ENCODE results near the gene WDR89.
"Not testable (repeated sequence)": the region's sequence is repeated elsewhere in the genome, so short reads cannot be mapped to it uniquely, and the experiment has no call there.

Gene WDR89

DNA sequence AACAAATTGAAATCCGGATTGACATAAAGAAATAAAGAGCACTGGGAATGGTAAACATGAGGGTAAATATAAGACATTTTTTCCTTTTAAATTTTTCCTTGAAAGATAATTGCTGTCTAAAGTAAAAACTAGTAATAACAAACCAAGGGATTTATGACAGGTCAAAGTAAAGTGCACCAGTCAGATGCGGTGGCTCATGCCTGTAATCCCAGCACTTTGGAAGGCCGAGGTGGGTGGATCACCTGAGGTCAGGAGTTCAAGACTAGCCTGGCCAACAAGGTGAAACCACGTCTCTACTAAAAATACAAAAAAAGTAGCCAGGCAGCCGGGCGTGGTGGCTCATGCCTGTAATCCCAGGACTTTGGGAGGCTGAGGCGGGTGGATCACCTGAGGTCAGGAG lies 19.7 kb downstream of the WDR89 start:
- peaks cover 15% of the 10 kb centered on the region for H3K36me3 ChIP-seq (ENCODE audit: control insufficient read depth, low read depth, low read length)
- H3K9ac ChIP-seq (ENCODE audit: low read length); H3K9me3 ChIP-seq (ENCODE audit: control insufficient read depth, low read depth, low read length); H3K27me3 ChIP-seq (ENCODE audit: control insufficient read depth, insufficient read depth, low read length); H3K27ac ChIP-seq (ENCODE audit: low read length); H3K4me3 ChIP-seq (ENCODE audit: low read length); H3K4me1 ChIP-seq (ENCODE audit: control insufficient read depth, low read depth, low read length): not testable (repeated sequence)

DNA sequence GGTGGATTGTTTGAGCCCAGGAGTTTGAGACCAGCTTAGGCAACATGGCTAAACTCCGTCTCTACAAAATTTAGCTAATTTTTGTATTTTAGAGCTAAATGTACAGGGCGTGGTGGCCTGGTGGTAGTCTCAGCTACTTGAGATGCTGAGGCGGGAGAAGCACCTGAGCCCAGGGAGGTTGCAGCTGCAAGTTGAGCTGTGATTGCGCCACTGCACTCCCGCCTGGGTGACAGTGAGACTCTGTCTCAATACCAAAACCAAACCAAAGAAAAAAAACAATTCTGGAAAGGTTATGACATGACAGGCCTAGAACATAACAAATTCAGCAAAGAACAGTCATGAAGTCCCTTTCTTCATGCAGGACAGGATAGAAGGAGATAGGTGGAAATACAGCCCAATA lies 25.7 kb downstream of the WDR89 start:
- no peak overlapping the region for H3K4me3 ChIP-seq (ENCODE audit: low read length)
- H3K4me1 ChIP-seq (ENCODE audit: control insufficient read depth, low read depth, low read length) = no peaks in the 10 kb centered on the region
- no peak overlapping the region for H3K27ac ChIP-seq (ENCODE audit: low read length)
- H3K36me3 ChIP-seq (ENCODE audit: control insufficient read depth, low read depth, low read length) = peaks cover 9% of the 10 kb centered on the region
- no peak overlapping the region for H3K9ac ChIP-seq (ENCODE audit: low read length)
- no peaks in the 10 kb centered on the region for H3K27me3 ChIP-seq (ENCODE audit: control insufficient read depth, insufficient read depth, low read length)
- H3K9me3 ChIP-seq (ENCODE audit: control insufficient read depth, low read depth, low read length) = no peaks in the 10 kb centered on the region

GRCh38 chr14:63614679-63615363 lies 26.9 kb downstream of the WDR89 start:
- H3K4me3 ChIP-seq (ENCODE audit: low read length) = no peak overlapping the region
- no peak overlapping the region for H3K27ac ChIP-seq (ENCODE audit: low read length)

DNA sequence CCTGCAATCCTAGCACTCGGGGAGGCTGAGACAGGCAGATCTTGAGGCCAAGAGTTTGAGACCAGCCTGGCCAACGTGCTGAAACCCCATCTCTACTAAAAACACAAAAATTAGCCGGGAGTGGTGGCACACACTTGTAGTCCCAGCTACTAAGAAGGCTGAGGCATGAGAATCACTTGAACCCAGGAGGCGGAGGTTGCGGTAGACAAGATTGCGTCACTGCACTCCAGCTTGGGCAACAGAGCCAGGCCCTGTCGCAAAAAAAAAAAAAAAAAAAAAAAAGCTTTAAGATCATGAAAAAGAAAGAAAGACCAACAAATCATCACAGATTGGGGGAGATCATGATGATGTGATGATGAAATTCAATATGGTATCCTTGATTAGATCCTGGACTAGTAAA lies 30.6 kb downstream of the WDR89 start:
- peaks cover 5% of the 10 kb centered on the region for H3K36me3 ChIP-seq (ENCODE audit: control insufficient read depth, low read depth, low read length)
- H3K9me3 ChIP-seq (ENCODE audit: control insufficient read depth, low read depth, low read length) = no peaks in the 10 kb centered on the region
- H3K4me3 ChIP-seq (ENCODE audit: low read length) = no peak overlapping the region
- H3K4me1 ChIP-seq (ENCODE audit: control insufficient read depth, low read depth, low read length) = no peaks in the 10 kb centered on the region
- H3K9ac ChIP-seq (ENCODE audit: low read length) = no peak overlapping the region
- no peak overlapping the region for H3K27ac ChIP-seq (ENCODE audit: low read length)
- H3K27me3 ChIP-seq (ENCODE audit: control insufficient read depth, insufficient read depth, low read length) = no peaks in the 10 kb centered on the region

More at GRCh38 chr14:63614679-63615363, 26.9 kb downstream of the WDR89 start:
- no peaks in the 10 kb centered on the region for H3K4me1 ChIP-seq (ENCODE audit: control insufficient read depth, low read depth, low read length)
- H3K27me3 ChIP-seq (ENCODE audit: control insufficient read depth, insufficient read depth, low read length) = no peaks in the 10 kb centered on the region
- H3K9me3 ChIP-seq (ENCODE audit: control insufficient read depth, low read depth, low read length) = no peaks in the 10 kb centered on the region
- no peak overlapping the region for H3K9ac ChIP-seq (ENCODE audit: low read length)
- peaks cover 9% of the 10 kb centered on the region for H3K36me3 ChIP-seq (ENCODE audit: control insufficient read depth, low read depth, low read length)

GRCh38 chr14:63605041-63605532 lies 36.6 kb downstream of the WDR89 start:
- peaks cover 3% of the 10 kb centered on the region for H3K36me3 ChIP-seq (ENCODE audit: control insufficient read depth, low read depth, low read length)
- H3K27me3 ChIP-seq (ENCODE audit: control insufficient read depth, insufficient read depth, low read length) = no peaks in the 10 kb centered on the region

DNA sequence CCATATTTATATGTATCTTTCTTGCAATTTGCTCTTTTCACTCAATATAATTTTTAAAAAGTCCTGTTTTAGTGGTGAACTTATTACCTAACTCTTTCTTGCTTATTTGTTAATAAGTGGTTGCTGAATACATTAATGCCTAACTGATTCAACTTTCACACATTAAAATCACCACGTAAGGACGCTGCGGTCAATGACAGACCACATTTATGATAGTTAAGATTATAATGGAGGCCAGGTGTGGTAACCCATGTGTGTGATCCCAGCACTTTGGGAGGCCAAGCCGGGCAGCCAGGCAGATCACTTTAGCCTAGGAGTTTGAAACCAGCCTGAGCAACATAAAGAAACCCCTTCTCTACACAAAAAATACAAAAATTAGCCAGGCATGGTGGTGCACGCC lies 37.0 kb downstream of the WDR89 start:
- Histone ChIP-seq H3K4me3 (ENCODE audit: low read length) (no peak overlapping the region), H3K9me3 (ENCODE audit: control insufficient read depth, low read depth, low read length) (no peaks in the 10 kb centered on the region), H3K27me3 (ENCODE audit: control insufficient read depth, insufficient read depth, low read length) (no peaks in the 10 kb centered on the region), H3K27ac (ENCODE audit: low read length) (no peak overlapping the region), H3K9ac (ENCODE audit: low read length) (no peak overlapping the region), H3K4me1 (ENCODE audit: control insufficient read depth, low read depth, low read length) (no peaks in the 10 kb centered on the region), H3K36me3 (ENCODE audit: control insufficient read depth, low read depth, low read length) (peaks cover 4% of the 10 kb centered on the region)

More at GRCh38 chr14:63605041-63605532, 36.6 kb downstream of the WDR89 start:
- no peaks in the 10 kb centered on the region for H3K4me1 ChIP-seq (ENCODE audit: control insufficient read depth, low read depth, low read length)
- H3K4me3 ChIP-seq (ENCODE audit: low read length) = no peak overlapping the region
- no peak overlapping the region for H3K9ac ChIP-seq (ENCODE audit: low read length)
- H3K9me3 ChIP-seq (ENCODE audit: control insufficient read depth, low read depth, low read length) = no peaks in the 10 kb centered on the region
- no peak overlapping the region for H3K27ac ChIP-seq (ENCODE audit: low read length)

- no peak overlapping the region for H3K9ac ChIP-seq (ENCODE audit: low read length)
- H3K4me3 ChIP-seq (ENCODE audit: low read length) = no peak overlapping the region
- H3K4me1 ChIP-seq (ENCODE audit: control insufficient read depth, low read depth, low read length) = no peaks in the 10 kb centered on the region
- H3K27me3 ChIP-seq (ENCODE audit: control insufficient read depth, insufficient read depth, low read length) = no peaks in the 10 kb centered on the region
- no peaks in the 10 kb centered on the region for H3K9me3 ChIP-seq (ENCODE audit: control insufficient read depth, low read depth, low read length)
- no peak overlapping the region for H3K27ac ChIP-seq (ENCODE audit: low read length)
- peaks cover 12% of the 10 kb centered on the region for H3K36me3 ChIP-seq (ENCODE audit: control insufficient read depth, low read depth, low read length)
Observed at GRCh38 chr14:63603749-63604277, 37.9 kb downstream of the WDR89 start.

GRCh38 chr14:63598807-63599206 lies 42.9 kb downstream of the WDR89 start:
- peaks cover 23% of the 10 kb centered on the region for H3K36me3 ChIP-seq (ENCODE audit: control insufficient read depth, low read depth, low read length)
- no peak overlapping the region for H3K27ac ChIP-seq (ENCODE audit: low read length)
- no peak overlapping the region for H3K9ac ChIP-seq (ENCODE audit: low read length)
- H3K27me3 ChIP-seq (ENCODE audit: control insufficient read depth, insufficient read depth, low read length) = no peaks in the 10 kb centered on the region
- H3K9me3 ChIP-seq (ENCODE audit: control insufficient read depth, low read depth, low read length) = peaks cover 15% of the 10 kb centered on the region
- H3K4me3 ChIP-seq (ENCODE audit: low read length) = no peak overlapping the region
- no peaks in the 10 kb centered on the region for H3K4me1 ChIP-seq (ENCODE audit: control insufficient read depth, low read depth, low read length)

- Histone ChIP-seq H3K36me3 (ENCODE audit: control insufficient read depth, low read depth, low read length) (peaks cover 22% of the 10 kb centered on the region), H3K9ac (ENCODE audit: low read length) (no peak overlapping the region), H3K9me3 (ENCODE audit: control insufficient read depth, low read depth, low read length) (peaks cover 25% of the 10 kb centered on the region), H3K4me1 (ENCODE audit: control insufficient read depth, low read depth, low read length) (no peaks in the 10 kb centered on the region), H3K27ac (ENCODE audit: low read length) (no peak overlapping the region), H3K4me3 (ENCODE audit: low read length) (no peak overlapping the region), H3K27me3 (ENCODE audit: control insufficient read depth, insufficient read depth, low read length) (no peaks in the 10 kb centered on the region)
Observed at GRCh38 chr14:63596998-63597658, 44.5 kb downstream of the WDR89 start.

DNA sequence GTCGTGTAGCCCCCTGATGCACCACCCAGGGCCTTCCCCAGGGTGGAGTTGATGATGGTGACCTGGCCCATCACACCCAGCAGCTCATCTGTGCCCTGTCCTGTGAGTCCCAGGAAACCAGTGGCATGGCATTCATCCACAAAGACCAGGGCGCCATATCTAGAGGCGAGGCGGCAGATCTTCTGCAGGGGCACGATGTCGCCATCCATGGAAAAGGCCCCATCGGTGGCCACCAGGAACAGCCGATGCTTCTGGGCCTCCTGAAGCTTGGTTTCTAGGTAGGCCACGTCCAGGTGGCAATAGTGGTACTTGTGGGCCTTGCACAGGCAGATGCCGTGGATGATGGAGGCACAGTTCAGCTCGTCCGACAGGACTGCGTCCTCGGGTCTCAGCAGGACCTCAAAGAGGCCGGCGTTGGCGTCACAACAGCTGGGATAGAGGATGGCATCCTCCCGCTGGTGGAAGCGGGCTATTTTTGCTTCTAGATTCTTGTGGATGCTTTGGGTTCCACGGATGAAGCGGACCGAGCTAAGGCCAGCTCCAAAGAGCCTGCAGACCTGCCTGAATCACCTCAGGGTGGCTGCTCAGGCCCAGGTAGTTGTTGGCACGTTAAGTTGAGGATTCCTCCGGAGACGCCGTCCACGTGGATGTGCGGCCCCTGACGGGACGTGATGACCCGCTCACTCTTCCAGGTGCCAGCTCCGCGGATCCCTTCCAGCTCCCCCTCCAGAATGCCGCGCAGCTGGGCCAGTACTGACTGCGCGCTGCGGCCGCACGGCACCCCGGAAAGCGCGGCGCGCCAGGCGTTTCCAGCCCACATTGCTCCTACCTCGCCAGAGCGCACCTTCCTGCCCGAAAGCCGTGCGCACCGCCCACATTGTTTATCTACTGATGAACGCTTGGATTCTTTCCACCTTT lies 47.0 kb downstream of the WDR89 start:
- H3K27me3 ChIP-seq (ENCODE audit: control insufficient read depth, insufficient read depth, low read length) = no peaks in the 10 kb centered on the region
- H3K27ac ChIP-seq (ENCODE audit: low read length) = no peak overlapping the region
- no peak overlapping the region for H3K9ac ChIP-seq (ENCODE audit: low read length)
- no peaks in the 10 kb centered on the region for H3K4me1 ChIP-seq (ENCODE audit: control insufficient read depth, low read depth, low read length)
- peaks cover 20% of the 10 kb centered on the region for H3K36me3 ChIP-seq (ENCODE audit: control insufficient read depth, low read depth, low read length)
- peaks cover 27% of the 10 kb centered on the region for H3K9me3 ChIP-seq (ENCODE audit: control insufficient read depth, low read depth, low read length)
- H3K4me3 ChIP-seq (ENCODE audit: low read length) = no peak overlapping the region

- not testable (repeated sequence) for H3K27me3 ChIP-seq (ENCODE audit: control insufficient read depth, insufficient read depth, low read length); H3K4me1 ChIP-seq (ENCODE audit: control insufficient read depth, low read depth, low read length); H3K27ac ChIP-seq (ENCODE audit: low read length); H3K9ac ChIP-seq (ENCODE audit: low read length); H3K36me3 ChIP-seq (ENCODE audit: control insufficient read depth, low read depth, low read length); H3K9me3 ChIP-seq (ENCODE audit: control insufficient read depth, low read depth, low read length); H3K4me3 ChIP-seq (ENCODE audit: low read length)
Observed at GRCh38 chr14:63583046-63583445, 58.6 kb downstream of the WDR89 start.
